K562 treated with DMSO at 1 percent for 4 hours (cell line): ENCODE data around the gene KIF1B. TPM values are rescaled to one million over a fixed set of nuclear protein-coding genes. Genes with fewer than 3 reads are reported as not detected.

ENCODE experiments used
- total RNA-seq: library from RNA; unstranded; fragments of 300-600 nt; gene quantifications from 2 replicates; pipeline ENCODE4 v1.2.3, GENCODE V29; 2022; ENCODE audit not compliant: insufficient read depth

KIF1B gene, protein sequence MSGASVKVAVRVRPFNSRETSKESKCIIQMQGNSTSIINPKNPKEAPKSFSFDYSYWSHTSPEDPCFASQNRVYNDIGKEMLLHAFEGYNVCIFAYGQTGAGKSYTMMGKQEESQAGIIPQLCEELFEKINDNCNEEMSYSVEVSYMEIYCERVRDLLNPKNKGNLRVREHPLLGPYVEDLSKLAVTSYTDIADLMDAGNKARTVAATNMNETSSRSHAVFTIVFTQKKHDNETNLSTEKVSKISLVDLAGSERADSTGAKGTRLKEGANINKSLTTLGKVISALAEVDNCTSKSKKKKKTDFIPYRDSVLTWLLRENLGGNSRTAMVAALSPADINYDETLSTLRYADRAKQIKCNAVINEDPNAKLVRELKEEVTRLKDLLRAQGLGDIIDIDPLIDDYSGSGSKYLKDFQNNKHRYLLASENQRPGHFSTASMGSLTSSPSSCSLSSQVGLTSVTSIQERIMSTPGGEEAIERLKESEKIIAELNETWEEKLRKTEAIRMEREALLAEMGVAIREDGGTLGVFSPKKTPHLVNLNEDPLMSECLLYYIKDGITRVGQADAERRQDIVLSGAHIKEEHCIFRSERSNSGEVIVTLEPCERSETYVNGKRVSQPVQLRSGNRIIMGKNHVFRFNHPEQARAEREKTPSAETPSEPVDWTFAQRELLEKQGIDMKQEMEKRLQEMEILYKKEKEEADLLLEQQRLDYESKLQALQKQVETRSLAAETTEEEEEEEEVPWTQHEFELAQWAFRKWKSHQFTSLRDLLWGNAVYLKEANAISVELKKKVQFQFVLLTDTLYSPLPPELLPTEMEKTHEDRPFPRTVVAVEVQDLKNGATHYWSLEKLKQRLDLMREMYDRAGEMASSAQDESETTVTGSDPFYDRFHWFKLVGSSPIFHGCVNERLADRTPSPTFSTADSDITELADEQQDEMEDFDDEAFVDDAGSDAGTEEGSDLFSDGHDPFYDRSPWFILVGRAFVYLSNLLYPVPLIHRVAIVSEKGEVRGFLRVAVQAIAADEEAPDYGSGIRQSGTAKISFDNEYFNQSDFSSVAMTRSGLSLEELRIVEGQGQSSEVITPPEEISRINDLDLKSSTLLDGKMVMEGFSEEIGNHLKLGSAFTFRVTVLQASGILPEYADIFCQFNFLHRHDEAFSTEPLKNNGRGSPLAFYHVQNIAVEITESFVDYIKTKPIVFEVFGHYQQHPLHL (N-terminal part only)
- 10.9 and 11.6 TPM in 2 replicates for total RNA-seq

DNA sequence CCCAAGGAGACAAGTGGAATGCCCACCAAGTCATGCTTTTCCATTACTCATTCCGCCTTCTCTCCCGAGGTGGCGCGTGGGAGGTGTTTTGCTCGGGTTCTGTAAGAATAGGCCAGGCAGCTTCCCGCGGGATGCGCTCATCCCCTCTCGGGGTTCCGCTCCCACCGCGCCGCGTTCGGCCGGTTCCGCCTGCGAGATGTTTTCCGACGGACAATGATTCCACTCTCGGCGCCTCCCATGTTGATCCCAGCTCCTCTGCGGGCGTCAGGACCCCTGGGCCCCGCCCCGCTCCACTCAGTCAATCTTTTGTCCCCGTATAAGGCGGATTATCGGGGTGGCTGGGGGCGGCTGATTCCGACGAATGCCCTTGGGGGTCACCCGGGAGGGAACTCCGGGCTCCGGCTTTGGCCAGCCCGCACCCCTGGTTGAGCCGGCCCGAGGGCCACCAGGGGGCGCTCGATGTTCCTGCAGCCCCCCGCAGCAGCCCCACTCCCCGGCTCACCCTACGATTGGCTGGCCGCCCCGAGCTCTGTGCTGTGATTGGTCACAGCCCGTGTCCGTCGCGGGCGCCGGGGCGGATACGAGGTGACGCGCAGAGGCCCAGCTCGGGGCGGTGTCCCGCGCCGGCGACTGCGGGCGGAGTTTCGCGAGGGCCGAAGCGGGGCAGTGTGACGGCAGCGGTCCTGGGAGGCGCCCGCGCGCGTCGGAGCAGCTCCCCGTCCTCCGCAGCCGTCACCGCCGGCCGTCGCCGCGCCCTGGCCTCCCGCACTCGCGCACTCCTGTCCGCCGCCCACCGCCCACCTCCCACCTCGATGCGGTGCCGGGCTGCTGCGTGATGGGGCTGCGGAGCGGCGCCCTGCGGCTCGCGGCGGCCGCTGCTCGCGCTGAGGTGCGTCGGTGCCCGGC is at the start of gene KIF1B:
KIF1B (plus strand) TSS at position 666 of the 906 bp plus-strand sequence. CDS start 21,759 bp downstream, outside the sequence.

DNA sequence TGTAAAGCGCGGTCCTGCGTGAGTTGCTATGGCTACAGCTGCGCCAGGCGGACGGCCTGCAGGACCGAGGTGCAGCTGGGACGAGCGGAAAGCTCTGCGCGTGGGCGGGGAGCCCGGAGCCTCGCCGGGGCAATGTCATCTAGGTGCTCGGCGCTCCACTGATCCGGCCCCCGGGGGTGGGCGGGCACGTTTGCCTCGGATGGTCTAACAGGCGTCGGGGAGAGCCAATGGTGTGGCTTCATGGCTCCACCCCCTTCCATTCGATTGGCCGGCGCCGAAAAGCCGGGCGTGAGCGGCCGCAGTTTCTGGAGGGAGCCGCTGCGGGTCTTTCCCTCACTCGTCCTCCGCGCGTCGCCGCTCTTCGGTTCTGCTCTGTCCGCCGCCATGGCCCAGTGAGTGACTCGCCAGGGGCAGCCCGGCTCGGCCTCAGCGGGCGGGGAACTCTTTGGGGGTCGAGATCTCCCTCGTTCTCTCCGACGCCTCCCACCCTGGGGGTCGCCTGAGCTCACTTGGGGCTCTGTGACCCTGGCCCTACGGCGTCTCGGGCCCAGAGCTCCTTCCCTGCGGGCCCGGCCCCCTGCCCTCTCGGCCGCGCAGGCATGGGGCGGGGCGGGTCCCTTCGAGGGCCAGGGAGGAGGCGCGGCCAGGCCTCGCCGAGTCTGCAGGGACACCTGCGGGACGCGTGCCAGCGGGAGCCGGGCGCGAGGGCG is 188.5 kb downstream of the KIF1B start, which contains the start of gene PGD:
PGD (plus strand) TSS at position 331 of the 710 bp plus-strand sequence; CDS start at position 385, 54 bp downstream.

DNA sequence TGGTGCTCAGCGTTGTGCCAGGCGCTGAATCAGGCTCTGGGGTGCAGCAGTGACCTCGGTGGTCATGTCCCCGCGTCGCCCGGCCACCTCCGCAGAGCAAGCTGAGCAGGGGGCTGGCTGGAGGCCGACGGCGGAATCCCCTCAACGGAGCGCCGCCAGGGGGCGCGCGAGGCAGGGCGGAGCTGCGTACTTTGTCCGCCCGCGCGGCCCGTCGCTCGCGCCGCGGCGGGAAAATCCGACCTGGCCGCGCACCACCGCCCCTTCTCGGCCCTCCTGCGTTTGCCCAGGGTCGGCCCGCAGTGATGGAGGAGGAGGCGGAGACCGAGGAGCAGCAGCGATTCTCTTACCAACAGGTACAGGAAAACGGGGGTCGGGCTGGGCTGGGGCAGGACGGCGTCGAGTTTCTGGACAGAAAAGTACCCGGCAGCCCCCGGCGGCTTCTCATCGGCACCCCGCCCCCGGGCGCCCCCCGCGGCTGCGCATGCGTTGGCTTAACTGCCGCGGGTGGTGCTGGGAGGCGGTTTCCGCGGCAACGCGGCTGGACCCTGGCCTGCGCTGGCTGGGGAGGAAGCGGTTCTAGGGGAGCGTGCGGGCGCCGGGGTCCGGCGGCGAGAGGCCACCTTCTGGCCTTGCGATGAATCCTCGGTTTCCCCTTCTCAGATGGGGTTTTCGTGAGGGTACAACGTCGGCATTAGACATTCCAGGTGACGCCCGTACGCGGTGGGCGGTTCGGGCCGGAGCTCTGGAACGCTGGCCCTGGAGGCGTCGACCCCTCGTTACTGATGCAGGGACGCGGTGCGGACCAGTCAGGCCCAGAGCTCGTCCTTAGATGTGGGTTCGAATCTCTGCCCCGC is 220.1 kb downstream of the KIF1B start, which contains the start of gene CENPS:
CENPS (plus strand) TSS at position 218 of the 854 bp plus-strand sequence; CDS start at position 303, 85 bp downstream.

Other genes with a start within 250 kb of the KIF1B start
- not detected in 2 replicates for gene RBP7, start 213.3 kb upstream of the KIF1B start, total RNA-seq
- gene UBE4B, start 177.6 kb upstream of the KIF1B start, total RNA-seq = 45.5 and 54.4 TPM in 2 replicates
- gene PGD, start 188.5 kb downstream of the KIF1B start, total RNA-seq = 421 and 440 TPM in 2 replicates
- gene CENPS, start 219.9 kb downstream of the KIF1B start, total RNA-seq = 16.4 and 26.2 TPM in 2 replicates
- 0.79 TPM in 1 of 2 replicates, not detected in the other for gene CORT, start 239.5 kb downstream of the KIF1B start, total RNA-seq